ENCODE results near the gene MIB2. TPM values are rescaled to one million over a fixed set of nuclear protein-coding genes. Genes with fewer than 3 reads are reported as not detected.

The MIB2 gene
- total RNA-seq, 6 experiments from 2014 or later, result 20.7 to 38.5 (median 33.9) TPM

DNA sequence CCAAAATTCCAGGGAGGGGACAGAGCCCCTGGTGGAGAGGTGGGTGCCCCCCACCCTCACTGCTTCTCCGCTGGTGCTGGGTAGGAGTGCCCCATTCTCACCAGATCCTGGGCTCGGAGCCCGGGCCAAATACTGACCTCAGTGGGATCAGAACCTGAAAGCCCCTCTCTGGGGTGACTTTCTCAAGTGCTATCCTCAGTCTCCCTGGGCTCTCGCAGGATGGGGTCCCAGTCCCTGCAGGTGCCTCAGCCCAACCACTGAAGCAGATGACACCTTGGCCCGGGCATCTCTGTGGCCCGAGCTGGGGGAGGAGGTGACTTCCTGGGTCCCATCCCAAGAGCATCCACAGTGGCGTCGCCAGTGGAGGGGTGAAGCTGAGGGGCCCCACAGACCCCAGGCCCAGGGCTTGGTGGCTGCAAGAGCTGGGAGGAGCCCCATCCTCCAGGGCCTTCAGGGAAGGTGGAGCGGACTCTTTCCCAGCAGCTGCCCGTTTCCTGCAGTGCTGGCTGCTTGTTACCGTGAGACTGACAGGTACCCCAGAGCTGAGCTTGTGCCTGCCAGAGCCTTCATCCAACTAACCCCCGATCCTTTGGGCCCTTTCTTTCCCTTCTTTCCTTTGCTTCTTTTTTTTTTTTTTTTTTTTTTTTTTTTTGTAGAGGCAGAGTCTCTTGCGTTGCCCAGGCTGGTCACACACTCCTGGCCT is 11.5 kb upstream of the MIB2 start:
- TF ChIP-seq, protein P1, sequence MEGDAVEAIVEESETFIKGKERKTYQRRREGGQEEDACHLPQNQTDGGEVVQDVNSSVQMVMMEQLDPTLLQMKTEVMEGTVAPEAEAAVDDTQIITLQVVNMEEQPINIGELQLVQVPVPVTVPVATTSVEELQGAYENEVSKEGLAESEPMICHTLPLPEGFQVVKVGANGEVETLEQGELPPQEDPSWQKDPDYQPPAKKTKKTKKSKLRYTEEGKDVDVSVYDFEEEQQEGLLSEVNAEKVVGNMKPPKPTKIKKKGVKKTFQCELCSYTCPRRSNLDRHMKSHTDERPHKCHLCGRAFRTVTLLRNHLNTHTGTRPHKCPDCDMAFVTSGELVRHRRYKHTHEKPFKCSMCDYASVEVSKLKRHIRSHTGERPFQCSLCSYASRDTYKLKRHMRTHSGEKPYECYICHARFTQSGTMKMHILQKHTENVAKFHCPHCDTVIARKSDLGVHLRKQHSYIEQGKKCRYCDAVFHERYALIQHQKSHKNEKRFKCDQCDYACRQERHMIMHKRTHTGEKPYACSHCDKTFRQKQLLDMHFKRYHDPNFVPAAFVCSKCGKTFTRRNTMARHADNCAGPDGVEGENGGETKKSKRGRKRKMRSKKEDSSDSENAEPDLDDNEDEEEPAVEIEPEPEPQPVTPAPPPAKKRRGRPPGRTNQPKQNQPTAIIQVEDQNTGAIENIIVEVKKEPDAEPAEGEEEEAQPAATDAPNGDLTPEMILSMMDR (IDR thresholded peaks at IDR 0.05), result no peak
- no peak for TF ChIP-seq POLR2A (IDR thresholded peaks at IDR 0.05)
- peaks cover 0 to 4% (median 0%) of the 10 kb centered on the region in 4 donors for H3K4me1 ChIP-seq
- H3K36me3 ChIP-seq, result no peaks in the 10 kb centered on the region
- H3K27me3 ChIP-seq, result peaks cover 5 to 6% of the 10 kb centered on the region in 2 donors
- DNase-seq (no peak), ATAC-seq (no peak)
- no peak overlapping the region for H3K4me3 ChIP-seq
- intact Hi-C loops (cut with DNase I), result no loop called here
- no peaks in the 10 kb centered on the region for H3K9me3 ChIP-seq
- WGBS (ENCODE audit: insufficient coverage, low coverage, low lambda C conversion rate, missing lambda C conversion rate), result 35% methylated on average over 2 of the region's 13 CpGs
- H3K27ac ChIP-seq, result no peak overlapping the region

GRCh38 chr1:1604374-1605033 is 10.8 kb upstream of the MIB2 start:
- intact Hi-C loops (cut with DNase I), result no loop called here
- Histone ChIP-seq H3K27ac (no peak overlapping the region), H3K27me3 (peaks cover 0 to 6% of the 10 kb centered on the region in 2 donors), H3K4me3 (no peak overlapping the region), H3K9me3 (no peaks in the 10 kb centered on the region), H3K36me3 (no peaks in the 10 kb centered on the region), H3K4me1 (peaks cover 0 to 4% (median 0%) of the 10 kb centered on the region in 4 donors)
- no peak for DNase-seq
- WGBS (ENCODE audit: insufficient coverage, low coverage, low lambda C conversion rate, missing lambda C conversion rate), result 89% methylated on average over 7 of the region's 15 CpGs
- ATAC-seq, result no peak
- TF ChIP-seq POLR2A (IDR thresholded peaks at IDR 0.05), result no peak
- TF ChIP-seq, protein P1 (IDR thresholded peaks at IDR 0.05), result no peak

DNA sequence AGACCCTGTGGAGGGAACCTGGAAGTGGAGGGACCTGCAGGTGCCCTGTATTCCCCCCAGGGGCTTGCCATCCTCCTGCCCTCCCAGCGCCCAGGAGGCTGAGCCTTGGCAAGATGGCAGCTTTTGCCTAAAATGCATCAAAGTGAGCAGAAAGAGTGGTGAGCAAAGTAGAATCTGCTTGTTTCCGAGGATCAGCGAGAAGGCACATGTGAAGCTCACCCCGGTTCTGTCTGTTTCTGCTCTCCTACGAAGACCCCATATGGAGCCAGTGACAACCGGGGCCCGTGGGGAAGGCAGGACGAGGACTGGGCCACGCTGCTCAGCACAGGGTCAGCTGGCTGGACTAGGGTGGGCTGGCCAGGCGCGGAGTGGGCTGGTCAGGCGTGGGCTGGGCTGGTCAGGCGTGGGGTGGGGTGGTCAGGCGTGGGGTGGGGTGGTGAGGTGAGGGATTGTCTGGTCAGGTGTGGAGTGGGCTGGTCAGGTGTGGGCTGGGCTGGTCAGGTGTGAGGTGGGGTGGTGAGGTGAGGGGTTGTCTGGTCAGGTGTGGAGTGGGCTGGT is 10.2 kb upstream of the MIB2 start:
- Histone ChIP-seq H3K4me3 (no peak overlapping the region), H3K4me1 (peaks cover 0 to 4% (median 0%) of the 10 kb centered on the region in 4 donors), H3K9me3 (no peaks in the 10 kb centered on the region), H3K27ac (no peak overlapping the region), H3K27me3 (peaks cover 0 to 5% of the 10 kb centered on the region in 2 donors), H3K36me3 (no peaks in the 10 kb centered on the region)
- TF ChIP-seq POLR2A (IDR thresholded peaks at IDR 0.05), result no peak
- TF ChIP-seq, protein P1 (IDR thresholded peaks at IDR 0.05), result no peak
- ATAC-seq (no peak), DNase-seq (no peak)
- WGBS (ENCODE audit: insufficient coverage, low coverage, low lambda C conversion rate, missing lambda C conversion rate), result 60% methylated on average over 5 of the region's 14 CpGs
- intact Hi-C loops (cut with DNase I), result no loop called here

DNA sequence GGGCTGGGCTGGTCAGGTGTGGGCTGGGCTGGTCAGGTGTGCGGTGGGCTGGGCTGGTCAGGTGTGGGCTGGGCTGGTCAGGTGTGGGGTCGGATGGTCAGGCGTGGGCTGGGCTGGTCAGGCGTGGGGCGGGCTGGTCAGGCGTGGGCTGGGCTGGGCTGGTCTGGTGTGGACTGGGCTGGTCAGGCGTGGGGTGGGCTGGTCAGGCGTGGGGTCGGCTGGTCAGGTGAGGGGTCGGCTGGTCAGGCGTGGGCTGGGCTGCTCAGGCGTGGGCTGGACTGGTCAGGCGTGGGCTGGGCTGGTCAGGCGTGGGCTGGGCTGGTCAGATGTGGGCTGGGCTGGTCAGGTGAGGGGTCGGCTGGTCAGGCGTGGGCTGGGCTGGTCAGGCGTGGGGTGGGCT is 9.6 kb upstream of the MIB2 start:
- intact Hi-C loops (cut with DNase I), result no loop called here
- 67% methylated on average over 8 of the region's 17 CpGs for WGBS (ENCODE audit: insufficient coverage, low coverage, low lambda C conversion rate, missing lambda C conversion rate)
- Histone ChIP-seq H3K4me3 (no peak overlapping the region), H3K27ac (no peak overlapping the region), H3K9me3 (no peaks in the 10 kb centered on the region), H3K36me3 (no peaks in the 10 kb centered on the region), H3K27me3 (no peaks in the 10 kb centered on the region), H3K4me1 (peaks cover 0 to 4% (median 1%) of the 10 kb centered on the region in 4 donors)
- no peak for ATAC-seq
- no peak for DNase-seq
- TF ChIP-seq POLR2A (IDR thresholded peaks at IDR 0.05), result no peak
- TF ChIP-seq, protein P1 (IDR thresholded peaks at IDR 0.05), result no peak

Data from right lobe of liver (tissue), 6 donors.